Measurements from ENCODE around the gene CDK12. TPM values are rescaled to one million over a fixed set of nuclear protein-coding genes. Genes with fewer than 3 reads are reported as not detected.
"Not testable (repeated sequence)": the region's sequence is repeated elsewhere in the genome, so short reads cannot be mapped to it uniquely, and the experiment has no call there.

CDK12 gene
- total RNA-seq, 2 donors from 2014 or later = 17.4 to 25.1 TPM

GRCh38 chr17:39543176-39543575 is 81.9 kb downstream of the CDK12 start:
- Histone ChIP-seq H3K9me3 (no peaks in the 10 kb centered on the region), H3K27me3 (no peaks in the 10 kb centered on the region), H3K27ac (no peak overlapping the region), H3K4me3 (no peak overlapping the region), H3K36me3 (replicated peaks in 1 of 2; ENCODE audit: insufficient read depth in 1 of 2, low read depth in 2 of 2) (no peaks in the 10 kb centered on the region), H3K4me1 (peaks cover 9% of the 10 kb centered on the region)
- DNase-seq (no peak), ATAC-seq (no peak)
- intact Hi-C loops (cut with DNase I) = no loop called here
- no peak for TF ChIP-seq POLR2A (IDR thresholded peaks at IDR 0.05)
- TF ChIP-seq, protein P1, sequence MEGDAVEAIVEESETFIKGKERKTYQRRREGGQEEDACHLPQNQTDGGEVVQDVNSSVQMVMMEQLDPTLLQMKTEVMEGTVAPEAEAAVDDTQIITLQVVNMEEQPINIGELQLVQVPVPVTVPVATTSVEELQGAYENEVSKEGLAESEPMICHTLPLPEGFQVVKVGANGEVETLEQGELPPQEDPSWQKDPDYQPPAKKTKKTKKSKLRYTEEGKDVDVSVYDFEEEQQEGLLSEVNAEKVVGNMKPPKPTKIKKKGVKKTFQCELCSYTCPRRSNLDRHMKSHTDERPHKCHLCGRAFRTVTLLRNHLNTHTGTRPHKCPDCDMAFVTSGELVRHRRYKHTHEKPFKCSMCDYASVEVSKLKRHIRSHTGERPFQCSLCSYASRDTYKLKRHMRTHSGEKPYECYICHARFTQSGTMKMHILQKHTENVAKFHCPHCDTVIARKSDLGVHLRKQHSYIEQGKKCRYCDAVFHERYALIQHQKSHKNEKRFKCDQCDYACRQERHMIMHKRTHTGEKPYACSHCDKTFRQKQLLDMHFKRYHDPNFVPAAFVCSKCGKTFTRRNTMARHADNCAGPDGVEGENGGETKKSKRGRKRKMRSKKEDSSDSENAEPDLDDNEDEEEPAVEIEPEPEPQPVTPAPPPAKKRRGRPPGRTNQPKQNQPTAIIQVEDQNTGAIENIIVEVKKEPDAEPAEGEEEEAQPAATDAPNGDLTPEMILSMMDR (IDR thresholded peaks at IDR 0.05) = no peak
- WGBS, 2 donors = 86 to 91% methylated on average over 1 of the region's 1 CpG

DNA sequence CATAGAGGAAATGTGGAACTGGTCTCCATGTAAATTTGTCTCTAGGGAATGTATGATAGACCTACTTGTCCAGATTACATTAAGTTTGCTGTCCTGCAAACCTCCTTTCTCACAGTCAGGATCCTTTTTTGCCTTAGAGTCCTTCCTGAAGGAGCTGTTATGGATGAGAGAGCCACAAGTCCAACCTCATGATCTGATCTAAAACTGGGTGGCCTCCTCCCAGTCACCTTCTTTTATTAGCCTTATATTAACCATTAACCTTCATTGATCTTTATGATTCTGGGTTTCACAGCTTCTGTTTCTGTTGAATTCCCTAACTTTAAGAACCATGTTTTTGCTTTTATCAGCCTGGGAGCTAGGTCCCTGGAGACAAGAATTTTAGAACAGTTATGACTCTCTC is 82.4 kb downstream of the CDK12 start:
- no peaks in the 10 kb centered on the region for H3K36me3 ChIP-seq (replicated peaks in 1 of 2; ENCODE audit: insufficient read depth in 1 of 2, low read depth in 2 of 2)
- TF ChIP-seq, protein P1 (IDR thresholded peaks at IDR 0.05) = no peak
- TF ChIP-seq POLR2A (IDR thresholded peaks at IDR 0.05) = no peak
- intact Hi-C loops (cut with DNase I) = no loop called here
- no peaks in the 10 kb centered on the region for H3K27me3 ChIP-seq
- H3K4me3 ChIP-seq = no peak overlapping the region
- no peak overlapping the region for H3K27ac ChIP-seq
- DNase-seq = no peak
- peaks cover 9% of the 10 kb centered on the region for H3K4me1 ChIP-seq
- H3K9me3 ChIP-seq = no peaks in the 10 kb centered on the region
- peak; percentile 33 for ATAC-seq

DNA sequence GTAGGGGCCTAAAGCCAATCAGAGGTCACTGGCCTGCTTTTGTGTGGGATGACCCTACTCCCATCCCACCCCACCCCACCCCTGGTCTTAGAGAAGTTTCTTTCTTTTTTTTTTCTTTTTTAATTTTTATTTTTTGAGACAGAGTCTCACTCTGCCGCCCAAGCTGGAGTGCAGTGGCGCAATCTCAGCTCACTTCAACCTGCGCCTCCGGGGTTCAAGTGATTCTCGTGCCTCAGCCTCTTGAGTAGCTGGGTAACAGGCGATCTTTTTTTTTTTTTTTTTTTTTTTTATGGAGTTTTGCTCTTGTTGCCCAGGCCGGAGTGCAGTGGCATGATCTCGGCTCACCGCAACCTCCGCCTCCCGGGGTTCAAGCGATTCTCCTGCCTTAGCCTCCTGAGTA is 83.1 kb downstream of the CDK12 start:
- H3K27ac ChIP-seq; intact Hi-C loops (cut with DNase I); ATAC-seq; H3K4me3 ChIP-seq; DNase-seq; H3K4me1 ChIP-seq; H3K27me3 ChIP-seq; H3K9me3 ChIP-seq; H3K36me3 ChIP-seq (replicated peaks in 1 of 2; ENCODE audit: insufficient read depth in 1 of 2, low read depth in 2 of 2): not testable (repeated sequence)
- WGBS, 2 donors = 97 to 98% methylated on average over 10 to 12 of the region's 12 CpGs

GRCh38 chr17:39547713-39548478 is 86.6 kb downstream of the CDK12 start:
- Histone ChIP-seq H3K27me3 (no peaks in the 10 kb centered on the region), H3K4me1 (peaks cover 9% of the 10 kb centered on the region), H3K9me3 (no peaks in the 10 kb centered on the region), H3K36me3 (replicated peaks in 1 of 2; ENCODE audit: insufficient read depth in 1 of 2, low read depth in 2 of 2) (no peaks in the 10 kb centered on the region), H3K27ac (no peak overlapping the region), H3K4me3 (no peak overlapping the region)
- ATAC-seq (peak; percentile 60), DNase-seq (peak; percentile 53 to 76 (median 62))
- WGBS, 2 donors = 30 to 33% methylated on average over 5 of the region's 5 CpGs
- intact Hi-C loops (cut with DNase I) = no loop called here
- TF ChIP-seq, protein P1 (IDR thresholded peaks at IDR 0.05) = peak; percentile 73 to 94 (median 82)
- TF ChIP-seq POLR2A (IDR thresholded peaks at IDR 0.05) = no peak

DNA sequence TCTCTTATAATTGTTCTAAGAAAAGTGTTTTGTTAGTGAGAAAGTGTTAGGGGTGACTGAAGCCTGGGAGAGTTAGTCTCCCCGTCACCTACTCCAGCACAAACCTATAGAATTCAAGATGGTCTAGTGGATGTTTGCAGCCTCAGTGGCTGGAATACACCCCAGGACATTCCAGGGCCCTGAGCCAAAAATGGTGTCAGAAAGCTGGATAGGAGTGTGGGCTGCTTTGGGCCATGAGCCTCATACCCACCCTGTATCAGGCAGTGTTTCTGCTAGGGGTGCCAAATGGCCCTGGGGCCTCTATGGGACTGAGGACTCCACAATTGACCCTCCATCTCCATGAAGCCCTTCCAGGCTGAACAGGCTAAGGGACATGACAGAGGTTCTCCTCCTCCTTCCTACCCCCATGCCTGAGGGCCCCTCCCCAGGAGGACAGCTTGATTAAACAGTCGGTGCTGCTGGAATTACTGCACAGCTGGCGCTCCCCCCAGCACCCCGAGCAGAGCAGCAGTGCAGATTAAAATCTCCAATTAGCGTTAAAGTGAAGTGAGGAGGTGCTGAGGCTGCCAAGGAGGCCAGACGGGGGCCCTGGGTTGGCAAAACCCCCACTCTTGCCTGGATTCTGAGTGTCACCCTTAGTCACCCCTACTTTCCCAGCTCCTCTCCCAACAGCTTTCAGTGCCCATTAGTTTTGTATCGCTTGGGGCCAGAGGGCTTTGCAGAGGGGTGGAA is 87.4 kb downstream of the CDK12 start:
- 76 to 87% methylated on average over 5 to 7 of the region's 7 CpGs for WGBS, 2 donors
- no peaks in the 10 kb centered on the region for H3K9me3 ChIP-seq
- no peak overlapping the region for H3K27ac ChIP-seq
- ATAC-seq = no peak
- peaks cover 0 to 2% of the 10 kb centered on the region in 2 donors for H3K36me3 ChIP-seq (replicated peaks in 1 of 2; ENCODE audit: insufficient read depth in 1 of 2, low read depth in 2 of 2)
- no peak for DNase-seq
- H3K27me3 ChIP-seq = no peaks in the 10 kb centered on the region
- intact Hi-C loops (cut with DNase I) = no loop called here
- TF ChIP-seq, protein P1 (IDR thresholded peaks at IDR 0.05) = no peak
- no peak for TF ChIP-seq POLR2A (IDR thresholded peaks at IDR 0.05)
- no peak overlapping the region for H3K4me3 ChIP-seq
- peaks cover 4% of the 10 kb centered on the region for H3K4me1 ChIP-seq

Measured in body of pancreas (tissue), 4 donors.